ENCODE results near the gene IDUA.

The IDUA gene

DNA sequence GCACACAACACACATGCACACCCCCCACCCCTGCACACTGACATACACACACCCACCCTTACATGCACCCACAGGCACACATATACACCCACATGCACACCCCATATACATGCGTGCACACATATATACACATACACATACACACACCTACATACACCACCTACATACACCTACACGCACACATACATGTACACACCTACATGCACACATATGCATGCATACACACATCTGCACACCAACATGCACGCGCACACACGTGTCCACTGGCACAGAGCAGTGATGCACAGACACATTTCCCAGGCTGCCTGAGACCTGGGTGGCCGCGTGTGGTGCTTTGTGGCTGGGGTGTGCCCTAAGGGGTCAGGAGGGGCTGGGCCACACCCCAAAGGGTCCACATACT is 56.3 kb downstream of the IDUA start:
- Histone ChIP-seq H3K36me3 (ENCODE audit: low read length) (no peaks in the 10 kb centered on the region), H3K9ac (ENCODE audit: low read length) (no peak overlapping the region), H3K9me2 (replicated peaks; ENCODE audit: insufficient read depth, low read length) (no peaks in the 10 kb centered on the region), H2AFZ (ENCODE audit: low read depth, low read length, severe bottlenecking) (no peak overlapping the region), H3K27me3 (ENCODE audit: low read length) (no peaks in the 10 kb centered on the region), H3K79me2 (ENCODE audit: insufficient read depth, low read length) (no peaks in the 10 kb centered on the region), H3K27ac (ENCODE audit: low read depth, low read length) (no peak overlapping the region), H4K20me1 (ENCODE audit: low read depth, low read length) (no peaks in the 10 kb centered on the region), H3K9me3 (ENCODE audit: insufficient read depth, low read length) (no peaks in the 10 kb centered on the region), H3K4me2 (ENCODE audit: low read depth, low read length, poor library complexity, severe bottlenecking) (no peak overlapping the region), H3F3A (ENCODE audit: insufficient read depth) (no peaks in the 10 kb centered on the region), H3K4me3 (ENCODE audit: insufficient read depth, low read length, poor library complexity, severe bottlenecking) (no peak overlapping the region)
- TF ChIP-seq, protein P1, sequence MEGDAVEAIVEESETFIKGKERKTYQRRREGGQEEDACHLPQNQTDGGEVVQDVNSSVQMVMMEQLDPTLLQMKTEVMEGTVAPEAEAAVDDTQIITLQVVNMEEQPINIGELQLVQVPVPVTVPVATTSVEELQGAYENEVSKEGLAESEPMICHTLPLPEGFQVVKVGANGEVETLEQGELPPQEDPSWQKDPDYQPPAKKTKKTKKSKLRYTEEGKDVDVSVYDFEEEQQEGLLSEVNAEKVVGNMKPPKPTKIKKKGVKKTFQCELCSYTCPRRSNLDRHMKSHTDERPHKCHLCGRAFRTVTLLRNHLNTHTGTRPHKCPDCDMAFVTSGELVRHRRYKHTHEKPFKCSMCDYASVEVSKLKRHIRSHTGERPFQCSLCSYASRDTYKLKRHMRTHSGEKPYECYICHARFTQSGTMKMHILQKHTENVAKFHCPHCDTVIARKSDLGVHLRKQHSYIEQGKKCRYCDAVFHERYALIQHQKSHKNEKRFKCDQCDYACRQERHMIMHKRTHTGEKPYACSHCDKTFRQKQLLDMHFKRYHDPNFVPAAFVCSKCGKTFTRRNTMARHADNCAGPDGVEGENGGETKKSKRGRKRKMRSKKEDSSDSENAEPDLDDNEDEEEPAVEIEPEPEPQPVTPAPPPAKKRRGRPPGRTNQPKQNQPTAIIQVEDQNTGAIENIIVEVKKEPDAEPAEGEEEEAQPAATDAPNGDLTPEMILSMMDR (IDR thresholded peaks at IDR 0.05; ENCODE audit: insufficient read depth, low read length, poor library complexity, severe bottlenecking), result no peak
- TF ChIP-seq EZH2phosphoT487 (conservative IDR thresholded peaks at IDR 0.05; ENCODE audit: low read length), result no peak

DNA sequence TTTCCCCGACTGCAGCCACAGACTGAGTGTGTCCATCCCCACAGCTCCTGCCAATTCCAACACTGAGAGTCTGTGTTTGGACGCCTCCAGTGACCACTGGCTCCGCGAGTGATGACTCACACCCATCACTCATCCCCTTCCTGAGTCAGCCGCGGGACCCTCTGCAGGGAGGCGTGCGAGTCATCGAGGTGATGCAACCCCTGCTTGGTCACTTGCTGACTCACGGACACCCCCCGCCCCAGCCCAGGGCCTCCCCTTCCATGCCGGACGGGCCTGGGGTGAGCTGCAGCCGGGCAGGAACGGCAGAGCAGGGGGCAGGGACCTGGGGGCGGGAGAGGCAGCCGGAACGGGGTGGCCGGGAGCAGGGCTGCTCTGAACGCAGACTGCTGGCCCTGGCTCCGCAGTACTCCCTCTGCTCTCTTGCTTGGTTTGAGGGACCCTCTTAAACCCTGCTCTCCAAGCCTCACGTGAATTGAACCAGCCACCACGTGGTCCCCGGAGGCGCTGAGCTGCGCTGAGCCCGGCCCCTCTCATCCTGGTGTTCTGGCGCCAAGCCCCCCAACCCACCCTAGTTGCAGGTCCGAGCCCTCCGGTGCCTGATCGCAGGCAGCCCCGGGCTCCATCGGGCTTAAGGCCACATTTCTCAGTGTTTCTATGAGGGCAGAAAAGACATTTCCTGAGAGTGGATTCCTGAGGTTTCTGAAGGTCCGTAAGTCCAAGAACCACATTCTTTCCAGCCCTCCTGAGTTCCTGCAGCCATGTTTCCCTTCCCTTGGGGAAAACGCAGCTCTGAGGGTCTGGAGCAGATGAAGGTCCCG is 57.0 kb downstream of the IDUA start:
- H3K27ac ChIP-seq (ENCODE audit: low read depth, low read length), result no peak overlapping the region
- H3K4me3 ChIP-seq (ENCODE audit: insufficient read depth, low read length, poor library complexity, severe bottlenecking), result no peak overlapping the region
- H3K9ac ChIP-seq (ENCODE audit: low read length), result no peak overlapping the region

DNA sequence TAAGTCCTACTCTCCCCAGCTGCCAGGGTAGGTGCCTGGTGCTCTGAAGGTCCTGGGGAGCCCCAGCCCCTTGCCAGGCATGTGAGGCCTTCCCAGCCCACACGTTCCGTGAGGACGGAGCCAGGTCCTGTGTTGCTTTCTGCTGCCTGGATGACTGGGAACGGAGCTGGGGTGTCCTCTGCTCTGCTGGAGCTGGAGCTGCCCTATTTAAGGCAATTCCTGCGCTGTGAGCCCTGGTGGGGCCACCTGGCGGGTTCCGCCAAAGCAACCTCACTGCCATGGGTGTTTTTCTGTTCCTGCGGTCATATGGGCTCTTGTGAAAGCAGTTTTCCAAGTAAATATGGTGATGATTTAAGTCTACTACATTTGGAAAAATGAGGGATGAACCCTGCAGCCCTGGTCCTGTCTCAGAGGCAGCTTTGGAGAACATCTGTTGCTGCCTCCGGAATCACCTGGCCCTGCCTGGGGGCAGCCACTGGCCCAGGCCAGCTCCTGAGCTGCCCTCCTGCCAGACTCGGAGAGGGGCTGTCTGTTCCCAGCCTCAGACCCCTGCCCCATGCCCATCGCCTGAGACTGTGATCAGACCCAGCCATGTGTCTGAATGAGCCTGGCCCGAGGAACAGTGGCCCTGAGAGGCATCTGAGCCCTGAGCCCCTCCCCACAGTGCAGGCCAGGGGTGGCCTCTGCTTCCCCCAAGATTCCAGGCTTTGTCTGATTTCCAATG is 57.8 kb downstream of the IDUA start:
- H3K9ac ChIP-seq (ENCODE audit: low read length), result no peak overlapping the region
- H3K36me3 ChIP-seq (ENCODE audit: low read length), result no peaks in the 10 kb centered on the region
- no peak overlapping the region for H3K4me2 ChIP-seq (ENCODE audit: low read depth, low read length, poor library complexity, severe bottlenecking)
- no peak overlapping the region for H2AFZ ChIP-seq (ENCODE audit: low read depth, low read length, severe bottlenecking)
- H3K4me3 ChIP-seq (ENCODE audit: insufficient read depth, low read length, poor library complexity, severe bottlenecking), result no peak overlapping the region
- H4K20me1 ChIP-seq (ENCODE audit: low read depth, low read length), result no peaks in the 10 kb centered on the region
- H3K27me3 ChIP-seq (ENCODE audit: low read length), result no peaks in the 10 kb centered on the region
- H3F3A ChIP-seq (ENCODE audit: insufficient read depth), result no peaks in the 10 kb centered on the region
- TF ChIP-seq, protein P1 (IDR thresholded peaks at IDR 0.05; ENCODE audit: insufficient read depth, low read length, poor library complexity, severe bottlenecking), result no peak
- TF ChIP-seq EZH2phosphoT487 (conservative IDR thresholded peaks at IDR 0.05; ENCODE audit: low read length), result no peak
- no peak overlapping the region for H3K27ac ChIP-seq (ENCODE audit: low read depth, low read length)
- no peaks in the 10 kb centered on the region for H3K9me2 ChIP-seq (replicated peaks; ENCODE audit: insufficient read depth, low read length)
- H3K9me3 ChIP-seq (ENCODE audit: insufficient read depth, low read length), result no peaks in the 10 kb centered on the region
- no peaks in the 10 kb centered on the region for H3K79me2 ChIP-seq (ENCODE audit: insufficient read depth, low read length)

More for the DNA sequence above, 57.0 kb downstream of the IDUA start:
- Histone ChIP-seq H3F3A (ENCODE audit: insufficient read depth) (no peaks in the 10 kb centered on the region), H3K27me3 (ENCODE audit: low read length) (no peaks in the 10 kb centered on the region), H2AFZ (ENCODE audit: low read depth, low read length, severe bottlenecking) (no peak overlapping the region), H3K36me3 (ENCODE audit: low read length) (no peaks in the 10 kb centered on the region), H4K20me1 (ENCODE audit: low read depth, low read length) (no peaks in the 10 kb centered on the region), H3K9me2 (replicated peaks; ENCODE audit: insufficient read depth, low read length) (no peaks in the 10 kb centered on the region), H3K79me2 (ENCODE audit: insufficient read depth, low read length) (no peaks in the 10 kb centered on the region), H3K9me3 (ENCODE audit: insufficient read depth, low read length) (no peaks in the 10 kb centered on the region), H3K4me2 (ENCODE audit: low read depth, low read length, poor library complexity, severe bottlenecking) (no peak overlapping the region)
- no peak for TF ChIP-seq EZH2phosphoT487 (conservative IDR thresholded peaks at IDR 0.05; ENCODE audit: low read length)
- TF ChIP-seq, protein P1 (IDR thresholded peaks at IDR 0.05; ENCODE audit: insufficient read depth, low read length, poor library complexity, severe bottlenecking), result no peak

Data from SU-DHL-6 (cell line).